GM21529 (cell line): ENCODE results near the gene PTPRK.

Experiments used
- ATAC-seq: cut with Tn5 transposase; IDR thresholded peaks from one replicate; pipeline ENCODE4 v1.9.1; 2021; ENCODE audit not compliant: unreplicated experiment

The PTPRK gene

GRCh38 chr6:128099571-128100197 is 420.7 kb downstream of the PTPRK start:
- ATAC-seq: no peak

GRCh38 chr6:128098000-128098581 is 422.3 kb downstream of the PTPRK start:
- peak; percentile 37 for ATAC-seq

GRCh38 chr6:128097009-128097408 is 423.4 kb downstream of the PTPRK start:
- ATAC-seq: no peak

GRCh38 chr6:128095362-128095761 is 425.0 kb downstream of the PTPRK start:
- ATAC-seq: no peak

GRCh38 chr6:128079021-128079420 is 441.4 kb downstream of the PTPRK start:
- ATAC-seq: no peak

- ATAC-seq: peak; percentile 63
These were observed 442.1 kb downstream of the PTPRK start for GRCh38 chr6:128078276-128078675.

GRCh38 chr6:128076843-128077242 is 443.6 kb downstream of the PTPRK start:
- ATAC-seq: no peak

GRCh38 chr6:128074567-128074966 is 445.8 kb downstream of the PTPRK start:
- no peak for ATAC-seq

GRCh38 chr6:128073389-128073788 is 447.0 kb downstream of the PTPRK start:
- ATAC-seq: no peak

- peak; percentile 49 for ATAC-seq
These were observed 449.2 kb downstream of the PTPRK start for GRCh38 chr6:128071212-128071611.

- no peak for ATAC-seq
These were observed 450.0 kb downstream of the PTPRK start for GRCh38 chr6:128070406-128070805.

GRCh38 chr6:128069188-128069587 is 451.2 kb downstream of the PTPRK start:
- no peak for ATAC-seq

GRCh38 chr6:128068119-128068479 is 452.3 kb downstream of the PTPRK start:
- ATAC-seq: no peak

- ATAC-seq: no peak
These were observed 452.8 kb downstream of the PTPRK start for GRCh38 chr6:128067446-128068118.

- ATAC-seq: no peak
These were observed 455.3 kb downstream of the PTPRK start for GRCh38 chr6:128065072-128065471.

- no peak for ATAC-seq
These were observed 455.9 kb downstream of the PTPRK start for GRCh38 chr6:128064540-128064895.

- ATAC-seq: no peak
These were observed 456.4 kb downstream of the PTPRK start for GRCh38 chr6:128063850-128064539.

GRCh38 chr6:128062882-128063603 is 457.4 kb downstream of the PTPRK start:
- no peak for ATAC-seq

GRCh38 chr6:128057946-128058345 is 462.5 kb downstream of the PTPRK start:
- ATAC-seq: no peak

- no peak for ATAC-seq
These were observed 462.9 kb downstream of the PTPRK start for GRCh38 chr6:128057541-128057940.

GRCh38 chr6:128053109-128053508 is 467.3 kb downstream of the PTPRK start:
- ATAC-seq: no peak
